ENCODE results near the gene GSX1. TPM values are rescaled to one million over a fixed set of nuclear protein-coding genes. Genes with fewer than 3 reads are reported as not detected.
A peak's percentile ranks its signal among the peaks of the same experiment; 100 is the strongest.

The GSX1 gene
- total and polyA plus RNA-seq, 4 donors = 0.20 to 4.0 (median 1.9) TPM

DNA sequence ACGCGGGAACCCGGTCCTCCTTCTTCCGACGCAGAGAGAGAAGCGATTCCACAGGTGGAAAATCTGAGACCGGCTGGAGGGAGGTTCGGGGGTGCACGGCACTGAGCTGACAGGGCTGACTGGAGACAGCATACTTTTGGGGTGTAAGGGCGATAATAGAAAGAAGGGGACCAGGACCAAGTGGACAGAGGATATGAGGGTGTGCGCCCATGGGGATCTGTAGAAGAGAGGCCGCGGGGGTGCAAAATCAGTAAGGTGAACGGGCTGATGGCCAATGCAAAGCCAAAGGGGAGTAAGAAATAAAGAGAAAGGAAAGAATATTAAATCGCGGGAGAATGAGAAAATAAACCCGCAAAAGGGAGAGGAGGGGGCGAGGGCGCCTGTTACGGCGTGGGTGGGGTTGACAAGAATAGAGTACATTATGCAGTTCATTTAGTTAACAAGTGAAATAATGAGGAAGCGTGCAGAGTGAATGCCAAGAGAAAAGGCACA, 336 bp upstream of the GSX1 start:
- Histone ChIP-seq H3K36me3 (ENCODE audit: control insufficient read depth, insufficient read depth, low read length) (no peaks in the 10 kb centered on the region), H3K4me3 (ENCODE audit: low read depth, low read length) (peak overlapping the region; percentile 6), H3K27me3 (ENCODE audit: control insufficient read depth, insufficient read depth, low read length) (peaks cover 96% of the 10 kb centered on the region), H3K9me3 (ENCODE audit: control insufficient read depth, insufficient read depth, low read length) (no peaks in the 10 kb centered on the region), H3K4me1 (ENCODE audit: control insufficient read depth, insufficient read depth, low read length) (peaks cover 54% of the 10 kb centered on the region), H3K27ac (ENCODE audit: low read depth, low read length) (peak overlapping the region; percentile 15)
- no peak for DNase-seq (ENCODE audit: low read depth in 4 of 6, low spot score in 6 of 6)
- WGBS (ENCODE audit: insufficient coverage) = 1% methylated on average over 18 of the region's 22 CpGs

DNA sequence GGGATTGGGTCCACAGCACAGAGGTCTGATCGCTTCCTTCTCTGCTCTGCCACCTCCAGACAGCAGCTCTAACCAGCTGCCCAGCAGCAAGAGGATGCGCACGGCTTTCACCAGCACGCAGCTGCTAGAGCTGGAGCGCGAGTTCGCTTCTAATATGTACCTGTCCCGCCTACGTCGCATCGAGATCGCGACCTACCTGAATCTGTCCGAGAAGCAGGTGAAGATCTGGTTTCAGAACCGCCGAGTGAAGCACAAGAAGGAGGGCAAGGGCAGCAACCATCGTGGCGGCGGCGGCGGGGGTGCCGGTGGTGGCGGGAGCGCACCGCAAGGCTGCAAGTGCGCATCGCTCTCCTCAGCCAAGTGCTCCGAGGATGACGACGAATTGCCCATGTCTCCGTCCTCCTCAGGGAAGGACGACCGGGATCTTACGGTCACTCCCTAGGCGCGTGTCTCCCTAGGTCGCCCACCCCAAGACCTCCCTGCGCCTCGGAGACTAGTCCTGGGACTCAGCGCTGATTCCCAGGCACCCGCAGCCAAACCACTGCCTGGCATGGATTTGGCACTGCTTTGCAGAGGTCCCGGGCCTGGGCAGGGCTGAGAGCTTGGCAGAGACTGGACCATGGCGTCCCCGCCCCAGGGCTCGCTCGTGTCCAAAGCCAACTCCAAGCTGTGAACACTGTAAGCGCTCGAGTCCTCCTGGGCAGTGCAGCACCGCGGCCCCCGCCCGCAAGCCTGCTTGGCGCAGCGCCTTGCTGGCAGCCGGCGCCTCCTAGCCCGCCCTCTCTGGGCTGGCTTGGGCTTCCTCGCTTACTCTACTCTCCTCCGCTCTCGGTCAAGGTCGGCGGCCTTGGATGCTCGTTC, 1.5 kb downstream of the GSX1 start:
- under 1% methylated on average over 63 of the region's 63 CpGs for WGBS (ENCODE audit: insufficient coverage)
- peaks cover 61% of the 10 kb centered on the region for H3K4me1 ChIP-seq (ENCODE audit: control insufficient read depth, insufficient read depth, low read length)
- no peak overlapping the region for H3K4me3 ChIP-seq (ENCODE audit: low read depth, low read length)
- H3K27ac ChIP-seq (ENCODE audit: low read depth, low read length) = no peak overlapping the region
- H3K36me3 ChIP-seq (ENCODE audit: control insufficient read depth, insufficient read depth, low read length) = no peaks in the 10 kb centered on the region
- peaks cover 98% of the 10 kb centered on the region for H3K27me3 ChIP-seq (ENCODE audit: control insufficient read depth, insufficient read depth, low read length)
- DNase-seq (ENCODE audit: low read depth in 4 of 6, low spot score in 6 of 6) = peak in 2 of 6 donors; percentile 56 to 62
- H3K9me3 ChIP-seq (ENCODE audit: control insufficient read depth, insufficient read depth, low read length) = no peaks in the 10 kb centered on the region

DNA sequence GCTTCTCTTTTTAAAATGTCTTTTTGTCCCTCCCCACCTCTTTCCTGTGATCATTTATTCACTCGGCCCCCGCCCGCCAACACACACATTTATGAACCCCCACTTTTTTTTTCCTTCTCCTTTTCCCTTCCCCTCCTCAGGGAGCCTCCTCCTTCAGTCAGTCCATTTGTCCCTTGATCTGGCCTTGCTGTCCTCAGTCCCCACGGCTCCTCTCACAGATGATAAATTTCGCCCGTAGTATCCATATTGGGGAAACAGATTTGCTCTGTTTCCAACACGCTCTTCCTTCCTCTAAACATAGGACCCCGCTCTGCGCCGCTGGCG, 2.0 kb downstream of the GSX1 start:
- Histone ChIP-seq H3K4me3 (ENCODE audit: low read depth, low read length) (no peak overlapping the region), H3K27ac (ENCODE audit: low read depth, low read length) (no peak overlapping the region), H3K4me1 (ENCODE audit: control insufficient read depth, insufficient read depth, low read length) (peaks cover 60% of the 10 kb centered on the region), H3K27me3 (ENCODE audit: control insufficient read depth, insufficient read depth, low read length) (peaks cover 96% of the 10 kb centered on the region), H3K9me3 (ENCODE audit: control insufficient read depth, insufficient read depth, low read length) (no peaks in the 10 kb centered on the region), H3K36me3 (ENCODE audit: control insufficient read depth, insufficient read depth, low read length) (no peaks in the 10 kb centered on the region)
- 12% methylated on average over 8 of the region's 11 CpGs for WGBS (ENCODE audit: insufficient coverage)
- no peak for DNase-seq (ENCODE audit: low read depth in 4 of 6, low spot score in 6 of 6)

DNA sequence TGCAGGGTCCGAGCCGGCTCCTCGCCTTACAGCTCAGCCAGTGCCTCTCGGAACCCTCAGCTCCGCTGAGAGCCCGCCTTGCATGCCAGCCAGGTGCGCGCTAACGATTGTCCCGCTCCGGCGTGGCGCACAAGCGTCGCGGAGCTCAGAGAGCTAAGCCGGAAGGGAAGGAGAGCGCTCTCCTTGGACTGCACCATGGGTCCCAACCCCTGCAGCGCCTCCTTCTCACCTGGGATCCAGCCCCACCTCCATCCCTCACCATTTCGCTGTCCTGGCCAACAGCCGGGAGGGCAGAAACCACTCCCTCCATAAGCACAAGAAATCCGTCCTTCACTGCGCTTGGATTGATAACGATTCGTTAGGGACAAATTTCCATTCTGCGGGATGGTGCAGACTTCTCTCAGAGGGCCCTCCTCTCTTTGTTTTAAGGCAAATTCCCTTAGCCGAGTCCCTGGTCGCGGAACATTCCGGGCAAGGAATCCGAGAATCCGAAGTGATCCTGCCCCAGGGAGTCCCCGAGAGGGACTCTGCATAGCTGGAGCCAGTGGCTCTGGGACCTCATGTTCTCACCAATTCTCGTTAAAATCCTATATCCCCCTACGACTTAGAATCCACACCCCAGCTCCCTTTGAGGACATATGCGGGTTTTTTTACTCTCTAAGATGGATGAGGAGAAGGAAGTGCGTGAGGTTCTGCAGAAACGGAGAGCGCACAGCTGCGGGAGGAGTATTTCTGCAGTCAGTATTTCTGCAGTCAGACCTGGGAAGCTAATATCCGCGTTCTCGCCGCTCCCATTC, 2.8 kb downstream of the GSX1 start:
- Histone ChIP-seq H3K36me3 (ENCODE audit: control insufficient read depth, insufficient read depth, low read length) (no peaks in the 10 kb centered on the region), H3K9me3 (ENCODE audit: control insufficient read depth, insufficient read depth, low read length) (no peaks in the 10 kb centered on the region), H3K4me1 (ENCODE audit: control insufficient read depth, insufficient read depth, low read length) (peaks cover 57% of the 10 kb centered on the region), H3K4me3 (ENCODE audit: low read depth, low read length) (no peak overlapping the region), H3K27ac (ENCODE audit: low read depth, low read length) (no peak overlapping the region), H3K27me3 (ENCODE audit: control insufficient read depth, insufficient read depth, low read length) (peaks cover 93% of the 10 kb centered on the region)
- 28% methylated on average over 41 of the region's 44 CpGs for WGBS (ENCODE audit: insufficient coverage)
- DNase-seq (ENCODE audit: low read depth in 4 of 6, low spot score in 6 of 6) = peak in 2 of 6 donors; percentile 29 to 36

DNA sequence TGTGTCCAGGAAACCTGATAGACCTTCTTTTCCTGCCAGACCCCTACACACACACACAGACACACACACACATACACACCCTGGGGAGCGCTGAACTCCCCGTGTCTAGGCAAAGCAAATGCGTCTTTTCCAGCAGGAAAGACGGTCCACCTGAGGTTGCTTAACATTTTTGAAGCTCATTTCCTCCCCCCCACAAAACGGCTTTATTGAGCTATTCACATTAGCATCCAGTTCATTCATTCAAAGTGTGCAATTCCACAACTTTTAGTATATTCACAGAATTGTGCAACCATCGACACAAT, 3.4 kb downstream of the GSX1 start:
- Histone ChIP-seq H3K9me3 (ENCODE audit: control insufficient read depth, insufficient read depth, low read length) (no peaks in the 10 kb centered on the region), H3K27me3 (ENCODE audit: control insufficient read depth, insufficient read depth, low read length) (peaks cover 87% of the 10 kb centered on the region), H3K4me3 (ENCODE audit: low read depth, low read length) (no peak overlapping the region), H3K27ac (ENCODE audit: low read depth, low read length) (no peak overlapping the region), H3K4me1 (ENCODE audit: control insufficient read depth, insufficient read depth, low read length) (peaks cover 54% of the 10 kb centered on the region), H3K36me3 (ENCODE audit: control insufficient read depth, insufficient read depth, low read length) (no peaks in the 10 kb centered on the region)
- peak in 1 of 6 donors; percentile 3 for DNase-seq (ENCODE audit: low read depth in 4 of 6, low spot score in 6 of 6)
- 40% methylated on average over 6 of the region's 6 CpGs for WGBS (ENCODE audit: insufficient coverage)

DNA sequence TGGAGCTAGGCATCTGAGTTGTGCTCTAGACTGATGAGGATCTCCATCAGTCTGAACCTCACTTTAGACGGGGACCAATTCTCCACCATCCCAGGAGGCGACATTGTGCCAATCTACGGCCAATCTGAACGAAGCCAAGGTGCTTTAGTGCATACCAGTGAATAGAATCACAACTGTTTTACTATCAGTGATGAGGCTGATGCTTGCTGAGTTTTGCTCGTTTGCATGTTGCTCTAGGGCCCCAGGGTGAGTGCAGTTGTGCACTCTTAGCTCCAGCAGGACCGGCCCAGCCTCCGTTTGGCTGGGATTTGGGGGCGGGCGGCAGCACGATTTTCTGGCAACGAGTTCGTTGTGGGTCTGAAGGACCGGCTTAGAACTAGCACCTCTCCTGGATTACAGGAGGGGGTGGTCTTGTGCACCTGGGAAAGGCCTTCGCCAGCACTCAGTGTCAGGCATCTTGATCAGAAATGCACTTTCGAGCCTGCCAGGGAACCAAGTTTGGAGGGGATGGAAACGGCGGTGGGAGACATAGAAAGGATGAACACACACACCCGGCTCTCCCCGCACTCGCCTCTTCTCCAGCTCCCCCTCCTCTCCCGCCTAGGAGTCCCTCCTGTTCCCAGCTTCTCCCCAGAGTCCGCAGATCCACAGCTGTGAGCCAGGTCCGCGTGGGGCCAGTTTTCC, 4.4 kb downstream of the GSX1 start:
- no peaks in the 10 kb centered on the region for H3K36me3 ChIP-seq (ENCODE audit: control insufficient read depth, insufficient read depth, low read length)
- no peak overlapping the region for H3K27ac ChIP-seq (ENCODE audit: low read depth, low read length)
- peaks cover 81% of the 10 kb centered on the region for H3K27me3 ChIP-seq (ENCODE audit: control insufficient read depth, insufficient read depth, low read length)
- peaks cover 44% of the 10 kb centered on the region for H3K4me1 ChIP-seq (ENCODE audit: control insufficient read depth, insufficient read depth, low read length)
- no peaks in the 10 kb centered on the region for H3K9me3 ChIP-seq (ENCODE audit: control insufficient read depth, insufficient read depth, low read length)
- 9% methylated on average over 21 of the region's 24 CpGs for WGBS (ENCODE audit: insufficient coverage)
- DNase-seq (ENCODE audit: low read depth in 4 of 6, low spot score in 6 of 6) = peak in 1 of 6 donors; percentile 23
- no peak overlapping the region for H3K4me3 ChIP-seq (ENCODE audit: low read depth, low read length)

DNA sequence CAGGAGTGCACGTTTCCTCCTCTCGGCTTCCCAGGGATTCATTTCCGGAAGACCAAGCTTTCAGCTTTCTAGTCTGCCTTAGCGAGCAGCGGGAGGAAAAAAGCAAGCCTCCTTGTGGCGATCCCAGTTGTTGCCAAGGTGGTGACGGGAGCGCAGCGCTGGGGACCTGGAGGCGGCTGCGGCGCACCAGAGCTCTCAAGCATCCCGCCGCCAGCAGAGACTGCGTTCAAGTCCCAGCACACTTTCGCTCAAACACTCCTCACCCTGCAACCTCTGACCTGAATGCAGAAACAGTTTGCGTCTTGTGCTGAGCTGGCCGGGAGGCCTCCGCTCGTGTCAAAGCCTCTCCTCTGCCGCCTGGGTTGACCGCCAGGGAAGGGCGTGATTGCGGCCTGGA, 4.9 kb downstream of the GSX1 start:
- peak in 2 of 6 donors; percentile 63 to 85 for DNase-seq (ENCODE audit: low read depth in 4 of 6, low spot score in 6 of 6)
- Histone ChIP-seq H3K9me3 (ENCODE audit: control insufficient read depth, insufficient read depth, low read length) (no peaks in the 10 kb centered on the region), H3K4me3 (ENCODE audit: low read depth, low read length) (no peak overlapping the region), H3K27ac (ENCODE audit: low read depth, low read length) (no peak overlapping the region), H3K36me3 (ENCODE audit: control insufficient read depth, insufficient read depth, low read length) (no peaks in the 10 kb centered on the region), H3K27me3 (ENCODE audit: control insufficient read depth, insufficient read depth, low read length) (peaks cover 76% of the 10 kb centered on the region), H3K4me1 (ENCODE audit: control insufficient read depth, insufficient read depth, low read length) (peaks cover 39% of the 10 kb centered on the region)
- WGBS (ENCODE audit: insufficient coverage) = 8% methylated on average over 24 of the region's 24 CpGs

DNA sequence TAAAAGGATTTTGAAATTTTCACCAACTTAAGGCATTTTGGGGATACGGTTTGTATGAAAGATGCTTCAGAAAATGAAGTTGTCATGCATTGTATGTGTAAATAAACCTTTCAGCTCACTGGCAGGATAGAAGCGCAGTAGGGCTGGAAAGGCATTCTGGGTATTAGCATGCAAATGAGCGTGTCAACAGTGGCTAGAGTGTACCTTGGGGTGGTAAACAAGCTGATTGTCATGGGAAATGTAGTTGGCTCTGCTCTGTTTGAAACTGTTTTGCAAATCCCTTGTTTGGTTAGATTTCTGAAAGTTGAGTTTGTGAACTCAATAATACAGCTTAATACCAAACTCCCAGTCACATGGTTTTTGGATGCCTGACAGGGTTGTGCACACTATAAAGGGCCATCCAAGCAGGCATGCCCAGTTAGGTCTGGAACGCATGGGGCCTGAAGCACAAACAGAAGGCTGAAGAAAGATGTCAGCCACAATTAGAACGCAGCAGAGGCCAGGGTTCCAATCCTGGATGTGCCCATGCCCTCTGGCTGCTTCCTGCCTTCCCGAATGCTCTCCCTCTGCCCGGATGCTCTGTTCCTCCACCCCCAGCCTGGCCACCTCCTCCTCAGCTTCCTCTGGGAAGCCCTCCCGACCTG, 14.6 kb downstream of the GSX1 start:
- H3K36me3 ChIP-seq (ENCODE audit: control insufficient read depth, insufficient read depth, low read length) = no peaks in the 10 kb centered on the region
- no peak overlapping the region for H3K4me3 ChIP-seq (ENCODE audit: low read depth, low read length)
- H3K27ac ChIP-seq (ENCODE audit: low read depth, low read length) = no peak overlapping the region
- no peaks in the 10 kb centered on the region for H3K9me3 ChIP-seq (ENCODE audit: control insufficient read depth, insufficient read depth, low read length)
- H3K27me3 ChIP-seq (ENCODE audit: control insufficient read depth, insufficient read depth, low read length) = peaks cover 6% of the 10 kb centered on the region
- DNase-seq (ENCODE audit: low read depth in 4 of 6, low spot score in 6 of 6) = no peak
- 56% methylated on average over 8 of the region's 8 CpGs for WGBS (ENCODE audit: insufficient coverage)
- H3K4me1 ChIP-seq (ENCODE audit: control insufficient read depth, insufficient read depth, low read length) = no peaks in the 10 kb centered on the region

DNA sequence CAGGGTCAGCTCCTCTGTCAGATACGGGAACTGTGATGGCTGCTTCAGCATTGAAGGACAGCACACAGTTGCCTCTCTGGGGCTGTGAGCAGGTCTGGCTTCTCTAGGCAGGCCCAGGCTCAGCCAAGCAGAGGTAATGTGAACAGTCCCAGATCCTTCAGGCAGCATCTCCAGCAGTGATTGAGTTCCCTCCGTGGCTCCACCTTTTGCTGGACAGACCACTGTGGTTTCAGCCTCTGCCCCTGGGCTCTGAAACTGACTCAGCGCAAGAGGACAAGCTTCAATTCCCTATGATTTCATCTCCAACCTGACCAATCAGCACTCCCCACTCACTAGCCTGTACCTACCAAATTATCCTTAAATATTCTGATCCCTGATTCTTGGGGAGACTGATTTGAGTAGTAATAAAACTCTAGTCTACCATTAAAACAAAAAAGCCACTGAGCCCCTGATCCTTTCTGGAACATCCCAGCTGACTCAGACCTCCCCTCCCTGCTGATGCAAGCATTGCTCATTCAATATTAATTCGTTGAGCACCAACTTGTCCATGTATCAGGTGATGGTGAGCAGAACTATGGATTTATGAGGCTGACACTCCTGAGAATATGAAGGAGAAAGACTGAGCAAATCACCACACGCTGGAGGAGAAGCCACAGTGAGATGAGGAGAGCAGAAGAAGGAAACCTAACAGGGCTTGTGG, 16.7 kb downstream of the GSX1 start:
- 86% methylated on average over 4 of the region's 5 CpGs for WGBS (ENCODE audit: insufficient coverage)
- Histone ChIP-seq H3K9me3 (ENCODE audit: control insufficient read depth, insufficient read depth, low read length) (no peaks in the 10 kb centered on the region), H3K36me3 (ENCODE audit: control insufficient read depth, insufficient read depth, low read length) (no peaks in the 10 kb centered on the region), H3K4me3 (ENCODE audit: low read depth, low read length) (no peak overlapping the region), H3K27ac (ENCODE audit: low read depth, low read length) (no peak overlapping the region), H3K4me1 (ENCODE audit: control insufficient read depth, insufficient read depth, low read length) (no peaks in the 10 kb centered on the region), H3K27me3 (ENCODE audit: control insufficient read depth, insufficient read depth, low read length) (peaks cover 4% of the 10 kb centered on the region)
- DNase-seq (ENCODE audit: low read depth in 4 of 6, low spot score in 6 of 6) = no peak

Data from spinal cord (tissue), 10 donors.